ENCODE measurements around the gene RPL9. TPM values are rescaled to one million over a fixed set of nuclear protein-coding genes. Genes with fewer than 3 reads are reported as not detected.
A peak's percentile ranks its signal among the peaks of the same experiment; 100 is the strongest.
"Not testable (repeated sequence)": the region's sequence is repeated elsewhere in the genome, so short reads cannot be mapped to it uniquely, and the experiment has no call there.

The RPL9 gene
- total RNA-seq, 4 donors from 2014 or later = 1,970 to 4,157 (median 3,139) TPM

DNA sequence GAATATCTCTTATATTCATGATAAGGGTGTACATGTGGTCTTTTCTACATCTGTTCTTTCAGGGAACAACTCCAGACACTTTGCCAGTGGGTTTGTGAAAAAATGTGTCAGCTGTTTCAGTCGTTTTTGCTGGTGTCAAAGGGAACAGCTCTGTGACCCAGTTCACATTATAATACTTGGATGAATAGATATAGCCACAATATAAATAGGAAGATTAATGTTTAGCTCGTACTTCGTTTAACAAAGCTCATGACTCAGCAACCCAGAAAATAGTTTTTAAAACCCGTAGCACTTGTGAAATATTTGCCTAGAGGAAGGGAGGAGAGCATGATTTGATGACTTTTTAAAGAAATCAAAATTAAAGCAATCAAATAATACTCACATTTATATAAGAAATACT is 8.0 kb upstream of the RPL9 start:
- peaks cover 12% of the 10 kb centered on the region for H3K4me1 ChIP-seq
- DNase-seq (ENCODE audit: low spot score in 2 of 2) = no peak
- TF ChIP-seq EP300 (IDR thresholded peaks at IDR 0.05) = no peak
- TF ChIP-seq POLR2AphosphoS5 (IDR thresholded peaks at IDR 0.05) = no peak
- TF ChIP-seq, protein P1, sequence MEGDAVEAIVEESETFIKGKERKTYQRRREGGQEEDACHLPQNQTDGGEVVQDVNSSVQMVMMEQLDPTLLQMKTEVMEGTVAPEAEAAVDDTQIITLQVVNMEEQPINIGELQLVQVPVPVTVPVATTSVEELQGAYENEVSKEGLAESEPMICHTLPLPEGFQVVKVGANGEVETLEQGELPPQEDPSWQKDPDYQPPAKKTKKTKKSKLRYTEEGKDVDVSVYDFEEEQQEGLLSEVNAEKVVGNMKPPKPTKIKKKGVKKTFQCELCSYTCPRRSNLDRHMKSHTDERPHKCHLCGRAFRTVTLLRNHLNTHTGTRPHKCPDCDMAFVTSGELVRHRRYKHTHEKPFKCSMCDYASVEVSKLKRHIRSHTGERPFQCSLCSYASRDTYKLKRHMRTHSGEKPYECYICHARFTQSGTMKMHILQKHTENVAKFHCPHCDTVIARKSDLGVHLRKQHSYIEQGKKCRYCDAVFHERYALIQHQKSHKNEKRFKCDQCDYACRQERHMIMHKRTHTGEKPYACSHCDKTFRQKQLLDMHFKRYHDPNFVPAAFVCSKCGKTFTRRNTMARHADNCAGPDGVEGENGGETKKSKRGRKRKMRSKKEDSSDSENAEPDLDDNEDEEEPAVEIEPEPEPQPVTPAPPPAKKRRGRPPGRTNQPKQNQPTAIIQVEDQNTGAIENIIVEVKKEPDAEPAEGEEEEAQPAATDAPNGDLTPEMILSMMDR (IDR thresholded peaks at IDR 0.05) = no peak
- peaks cover 45% of the 10 kb centered on the region for H3K36me3 ChIP-seq
- no peak overlapping the region for H3K4me3 ChIP-seq
- WGBS = 61% methylated on average over 4 of the region's 4 CpGs
- H3K27me3 ChIP-seq = no peaks in the 10 kb centered on the region
- no peaks in the 10 kb centered on the region for H3K9me3 ChIP-seq
- H3K27ac ChIP-seq = no peak overlapping the region

GRCh38 chr4:39464886-39465501 is 6.3 kb upstream of the RPL9 start:
- no peak overlapping the region for H3K4me3 ChIP-seq
- no peaks in the 10 kb centered on the region for H3K27me3 ChIP-seq
- TF ChIP-seq POLR2AphosphoS5 (IDR thresholded peaks at IDR 0.05) (no peak), POLR2A (IDR thresholded peaks at IDR 0.05) (no peak), EP300 (IDR thresholded peaks at IDR 0.05) (no peak)
- TF ChIP-seq, protein P1 (IDR thresholded peaks at IDR 0.05) = no peak
- no peak overlapping the region for H3K27ac ChIP-seq
- no peak for DNase-seq (ENCODE audit: low spot score in 2 of 2)
- no peaks in the 10 kb centered on the region for H3K9me3 ChIP-seq
- whole genome bisulfite sequencing = 32% methylated on average over 2 of the region's 2 CpGs
- H3K36me3 ChIP-seq = peaks cover 44% of the 10 kb centered on the region
- peaks cover 10% of the 10 kb centered on the region for H3K4me1 ChIP-seq

- Histone ChIP-seq H3K4me3 (peak overlapping the region; percentile 90), H3K27ac (peak overlapping the region; percentile 97), H3K36me3 (peaks cover 55% of the 10 kb centered on the region), H3K4me1 (peaks cover 32% of the 10 kb centered on the region)
- not testable (repeated sequence) for H3K9me3 ChIP-seq; DNase-seq (ENCODE audit: low spot score in 2 of 2); H3K27me3 ChIP-seq
- whole genome bisulfite sequencing = 0% methylated on average over 11 of the region's 13 CpGs
These were observed 589 bp downstream of the RPL9 start for GRCh38 chr4:39458161-39458504.

GRCh38 chr4:39456946-39457763 is 1.6 kb downstream of the RPL9 start:
- Histone ChIP-seq H3K27me3 (no peaks in the 10 kb centered on the region), H3K9me3 (no peaks in the 10 kb centered on the region), H3K4me1 (peaks cover 32% of the 10 kb centered on the region), H3K4me3 (peak overlapping the region; percentile 90), H3K27ac (peak overlapping the region; percentile 97), H3K36me3 (peaks cover 59% of the 10 kb centered on the region)
- 63% methylated on average over 10 of the region's 10 CpGs for WGBS
- TF ChIP-seq POLR2A (IDR thresholded peaks at IDR 0.05) (no peak), EP300 (IDR thresholded peaks at IDR 0.05) (no peak), POLR2AphosphoS5 (IDR thresholded peaks at IDR 0.05) (no peak)
- TF ChIP-seq, protein P1 (IDR thresholded peaks at IDR 0.05) = no peak
- no peak for DNase-seq (ENCODE audit: low spot score in 2 of 2)

DNA sequence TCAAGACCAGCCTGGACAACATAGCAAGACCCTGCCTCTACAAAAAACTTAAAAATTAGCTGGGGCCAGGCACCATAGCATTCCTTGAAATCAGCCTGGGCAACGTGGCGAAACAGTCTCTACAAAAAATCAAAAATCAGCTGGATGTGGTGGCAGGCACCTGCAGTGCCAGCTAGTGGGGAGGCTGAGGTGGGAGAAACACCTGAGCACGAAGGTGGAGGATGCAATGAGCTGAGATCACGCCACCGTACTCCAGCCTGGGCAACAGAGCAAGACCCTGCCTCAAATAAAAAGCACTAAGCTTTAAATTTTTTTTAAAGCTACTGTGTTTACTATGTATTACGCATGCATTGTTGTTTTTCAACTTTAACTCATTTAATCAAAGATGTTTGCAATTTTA is 3.2 kb downstream of the RPL9 start:
- Histone ChIP-seq H3K27ac (no peak overlapping the region), H3K4me3 (no peak overlapping the region), H3K9me3 (no peaks in the 10 kb centered on the region), H3K27me3 (no peaks in the 10 kb centered on the region), H3K36me3 (peaks cover 67% of the 10 kb centered on the region), H3K4me1 (peaks cover 32% of the 10 kb centered on the region)
- TF ChIP-seq, protein P1 (IDR thresholded peaks at IDR 0.05) = no peak
- TF ChIP-seq POLR2A (IDR thresholded peaks at IDR 0.05) (no peak), EP300 (IDR thresholded peaks at IDR 0.05) (no peak), POLR2AphosphoS5 (IDR thresholded peaks at IDR 0.05) (no peak)
- WGBS = 94% methylated on average over 6 of the region's 6 CpGs
- no peak for DNase-seq (ENCODE audit: low spot score in 2 of 2)

Data from suprapubic skin (tissue), 4 donors.